ENCODE data around the gene ABCD1.

- no peak for TF ChIP-seq POLR2A (IDR thresholded peaks at IDR 0.05; ENCODE audit: low read depth, low read length)
- TF ChIP-seq POLR2AphosphoS5 (IDR thresholded peaks at IDR 0.05; ENCODE audit: low read depth, low read length): no peak
- no peak for TF ChIP-seq TAF1 (IDR thresholded peaks at IDR 0.05; ENCODE audit: borderline replicate concordance, low read depth, low read length)
Measured at GRCh38 chrX:153733651-153734240, 9.1 kb downstream of the ABCD1 start.
